ENCODE data around the gene BSN. TPM values are rescaled to one million over a fixed set of nuclear protein-coding genes. Genes with fewer than 3 reads are reported as not detected.

BSN gene
- total RNA-seq, 1 experiment from 2014 or later = 0.14 TPM

DNA sequence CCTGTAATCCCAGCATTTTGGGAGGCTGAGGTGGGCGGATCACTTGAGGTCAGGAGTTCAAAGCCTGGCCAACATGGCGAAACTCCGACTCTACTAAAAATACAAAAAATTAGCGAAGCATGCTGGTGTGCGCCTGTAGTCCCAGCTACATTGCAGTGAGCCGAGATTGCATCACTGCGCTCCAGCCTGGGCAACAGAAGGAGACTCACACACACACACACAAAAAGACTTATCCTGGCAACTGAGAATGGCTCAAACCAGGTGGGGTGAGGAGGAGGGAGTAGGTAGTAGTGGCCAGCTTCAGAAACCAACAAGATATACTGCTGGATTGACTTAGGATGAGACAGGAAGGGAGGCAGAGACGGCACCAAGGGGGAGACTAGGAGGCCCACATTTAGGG is 66.5 kb downstream of the BSN start:
- no peak overlapping the region for H3K27ac ChIP-seq
- H3K36me3 ChIP-seq = no peaks in the 10 kb centered on the region
- no peak overlapping the region for H3K4me3 ChIP-seq
- H3K27me3 ChIP-seq = no peaks in the 10 kb centered on the region
- no peak for DNase-seq
- H3K9me3 ChIP-seq (replicated peaks) = no peaks in the 10 kb centered on the region
- H3K4me1 ChIP-seq = no peaks in the 10 kb centered on the region

- H3K9me3 ChIP-seq (replicated peaks) = no peaks in the 10 kb centered on the region
- no peak for DNase-seq
- no peaks in the 10 kb centered on the region for H3K4me1 ChIP-seq
- H3K36me3 ChIP-seq = no peaks in the 10 kb centered on the region
- no peaks in the 10 kb centered on the region for H3K27me3 ChIP-seq
- no peak overlapping the region for H3K27ac ChIP-seq
- no peak overlapping the region for H3K4me3 ChIP-seq
Observed at GRCh38 chr3:49623071-49623470, 68.8 kb downstream of the BSN start.

GRCh38 chr3:49625071-49625470 is 70.8 kb downstream of the BSN start:
- H3K27ac ChIP-seq = no peak overlapping the region
- no peaks in the 10 kb centered on the region for H3K4me1 ChIP-seq
- no peaks in the 10 kb centered on the region for H3K9me3 ChIP-seq (replicated peaks)
- DNase-seq = no peak
- H3K36me3 ChIP-seq = no peaks in the 10 kb centered on the region
- H3K27me3 ChIP-seq = no peaks in the 10 kb centered on the region
- H3K4me3 ChIP-seq = no peak overlapping the region

- no peak for DNase-seq
Observed at GRCh38 chr3:49626101-49626581, 71.9 kb downstream of the BSN start.

DNA sequence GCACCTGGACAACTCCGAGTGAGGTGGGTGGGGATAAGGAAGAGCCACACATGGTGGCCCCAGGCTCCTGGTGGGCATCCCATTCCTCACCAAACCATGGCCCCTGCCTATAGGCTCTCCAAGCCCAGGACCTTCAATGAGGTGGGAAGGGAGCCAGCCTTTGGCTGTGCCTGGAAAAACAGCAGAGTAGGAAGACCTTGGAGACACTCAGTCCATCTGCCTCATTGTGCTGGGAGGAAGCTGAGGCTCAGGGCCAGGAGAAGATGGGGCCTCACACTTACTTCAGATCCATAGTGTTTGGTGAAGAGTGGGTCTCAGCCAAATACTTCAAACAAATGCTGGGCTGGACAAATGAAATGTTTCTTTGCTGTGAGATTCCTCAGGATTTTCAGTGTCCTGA is 72.5 kb downstream of the BSN start:
- no peaks in the 10 kb centered on the region for H3K27me3 ChIP-seq
- H3K4me3 ChIP-seq = no peak overlapping the region
- H3K4me1 ChIP-seq = no peaks in the 10 kb centered on the region
- no peak overlapping the region for H3K27ac ChIP-seq
- no peaks in the 10 kb centered on the region for H3K36me3 ChIP-seq
- DNase-seq = no peak
- no peaks in the 10 kb centered on the region for H3K9me3 ChIP-seq (replicated peaks)

More at GRCh38 chr3:49626101-49626581, 71.9 kb downstream of the BSN start:
- H3K27ac ChIP-seq = no peak overlapping the region
- H3K9me3 ChIP-seq (replicated peaks) = no peaks in the 10 kb centered on the region
- no peaks in the 10 kb centered on the region for H3K27me3 ChIP-seq
- H3K4me3 ChIP-seq = no peak overlapping the region
- H3K36me3 ChIP-seq = no peaks in the 10 kb centered on the region
- no peaks in the 10 kb centered on the region for H3K4me1 ChIP-seq

DNA sequence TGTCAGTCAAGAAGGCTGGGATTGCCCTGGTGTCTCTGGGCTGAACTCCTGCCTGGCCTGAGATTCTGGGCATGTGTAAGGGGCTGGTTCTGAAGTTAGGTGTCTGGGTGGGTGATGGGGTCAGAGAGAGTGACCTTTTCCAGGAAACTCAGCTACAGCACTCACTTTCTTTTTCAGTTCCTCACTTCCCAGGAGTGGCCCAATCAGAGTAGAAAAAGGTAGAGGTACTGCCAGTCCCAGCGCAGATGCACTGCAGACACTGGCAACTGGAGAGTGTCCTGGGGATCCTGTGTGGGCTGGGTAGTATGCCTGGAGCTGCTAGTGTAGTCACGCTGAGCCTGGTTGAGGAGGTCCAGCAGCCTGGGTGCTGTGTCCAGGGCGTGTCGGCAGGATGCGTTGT is 73.4 kb downstream of the BSN start:
- Histone ChIP-seq H3K36me3 (no peaks in the 10 kb centered on the region), H3K4me1 (no peaks in the 10 kb centered on the region), H3K9me3 (replicated peaks) (no peaks in the 10 kb centered on the region), H3K27me3 (no peaks in the 10 kb centered on the region), H3K27ac (no peak overlapping the region), H3K4me3 (no peak overlapping the region)
- DNase-seq = no peak

- no peaks in the 10 kb centered on the region for H3K4me1 ChIP-seq
- H3K9me3 ChIP-seq (replicated peaks) = no peaks in the 10 kb centered on the region
- no peak overlapping the region for H3K4me3 ChIP-seq
- no peak overlapping the region for H3K27ac ChIP-seq
- DNase-seq = no peak
- no peaks in the 10 kb centered on the region for H3K27me3 ChIP-seq
- no peaks in the 10 kb centered on the region for H3K36me3 ChIP-seq
Observed at GRCh38 chr3:49628249-49628648, 74.0 kb downstream of the BSN start.

DNA sequence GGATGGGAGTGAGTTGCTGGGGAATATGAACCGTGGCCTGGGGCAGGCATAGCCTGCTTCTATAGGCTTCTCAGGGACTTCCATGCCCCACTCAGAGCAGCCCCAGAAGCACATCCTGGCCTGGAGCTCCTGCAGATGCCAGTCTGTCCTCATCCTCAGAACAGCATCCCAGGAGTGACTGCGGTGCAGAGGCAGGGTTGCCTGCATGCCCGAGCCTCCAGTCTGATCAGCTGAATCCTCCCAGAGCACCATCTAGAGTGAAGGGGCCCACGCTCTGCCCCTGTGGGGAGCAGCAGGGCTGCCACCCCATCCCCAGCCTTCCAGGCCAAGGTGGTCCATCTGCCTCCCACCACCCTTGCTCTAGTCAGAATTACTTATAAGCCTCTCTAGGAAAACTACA is 75.2 kb downstream of the BSN start:
- Histone ChIP-seq H3K36me3 (no peaks in the 10 kb centered on the region), H3K27ac (no peak overlapping the region), H3K27me3 (no peaks in the 10 kb centered on the region), H3K4me1 (no peaks in the 10 kb centered on the region), H3K4me3 (no peak overlapping the region), H3K9me3 (replicated peaks) (no peaks in the 10 kb centered on the region)
- no peak for DNase-seq

DNA sequence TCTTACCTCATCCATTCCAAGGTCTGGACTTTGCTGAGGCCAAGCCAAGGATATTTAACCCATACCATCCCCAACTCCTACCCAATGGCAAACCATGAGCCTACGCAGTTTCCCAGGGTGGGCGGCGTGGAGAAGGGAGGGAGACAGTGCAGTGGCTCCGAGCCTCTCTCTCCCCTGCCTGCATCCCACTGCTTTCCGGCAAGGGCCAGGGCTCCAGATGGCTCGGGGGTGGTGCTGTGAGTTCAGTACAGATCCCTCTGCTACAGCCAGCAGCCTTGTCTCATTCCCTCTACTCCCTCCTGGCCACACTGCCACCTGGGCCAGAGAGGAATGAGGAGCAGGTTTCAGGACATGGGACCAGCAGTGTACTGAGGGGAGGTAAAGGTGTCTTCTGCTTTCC is 75.6 kb downstream of the BSN start:
- Histone ChIP-seq H3K27me3 (no peaks in the 10 kb centered on the region), H3K9me3 (replicated peaks) (no peaks in the 10 kb centered on the region), H3K36me3 (no peaks in the 10 kb centered on the region), H3K4me3 (no peak overlapping the region), H3K27ac (no peak overlapping the region), H3K4me1 (no peaks in the 10 kb centered on the region)
- DNase-seq = no peak

GRCh38 chr3:49630784-49631183 is 76.5 kb downstream of the BSN start:
- Histone ChIP-seq H3K4me1 (no peaks in the 10 kb centered on the region), H3K36me3 (no peaks in the 10 kb centered on the region), H3K4me3 (no peak overlapping the region), H3K27me3 (no peaks in the 10 kb centered on the region), H3K9me3 (replicated peaks) (no peaks in the 10 kb centered on the region), H3K27ac (no peak overlapping the region)
- DNase-seq = no peak

DNA sequence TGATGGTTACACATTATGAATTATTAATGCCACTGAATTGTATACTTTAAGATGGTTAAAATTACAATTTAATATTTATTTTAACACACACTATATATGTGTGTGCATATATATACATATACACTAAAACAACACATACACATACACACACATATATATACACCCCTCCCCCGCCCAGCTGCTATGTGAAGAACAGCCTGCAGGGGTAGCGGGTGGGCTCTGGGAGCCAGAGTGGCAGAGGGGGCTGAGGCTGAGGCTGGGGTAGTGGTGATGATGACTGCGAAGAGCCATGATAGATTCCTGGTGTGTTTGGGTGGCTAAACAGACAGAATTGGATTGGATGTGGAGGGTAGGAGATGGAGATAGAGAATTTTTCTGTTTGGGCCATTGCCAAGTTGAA is 80.5 kb downstream of the BSN start:
- DNase-seq = no peak
- Histone ChIP-seq H3K36me3 (no peaks in the 10 kb centered on the region), H3K27me3 (no peaks in the 10 kb centered on the region), H3K4me1 (no peaks in the 10 kb centered on the region), H3K9me3 (replicated peaks) (no peaks in the 10 kb centered on the region), H3K4me3 (no peak overlapping the region), H3K27ac (no peak overlapping the region)

DNA sequence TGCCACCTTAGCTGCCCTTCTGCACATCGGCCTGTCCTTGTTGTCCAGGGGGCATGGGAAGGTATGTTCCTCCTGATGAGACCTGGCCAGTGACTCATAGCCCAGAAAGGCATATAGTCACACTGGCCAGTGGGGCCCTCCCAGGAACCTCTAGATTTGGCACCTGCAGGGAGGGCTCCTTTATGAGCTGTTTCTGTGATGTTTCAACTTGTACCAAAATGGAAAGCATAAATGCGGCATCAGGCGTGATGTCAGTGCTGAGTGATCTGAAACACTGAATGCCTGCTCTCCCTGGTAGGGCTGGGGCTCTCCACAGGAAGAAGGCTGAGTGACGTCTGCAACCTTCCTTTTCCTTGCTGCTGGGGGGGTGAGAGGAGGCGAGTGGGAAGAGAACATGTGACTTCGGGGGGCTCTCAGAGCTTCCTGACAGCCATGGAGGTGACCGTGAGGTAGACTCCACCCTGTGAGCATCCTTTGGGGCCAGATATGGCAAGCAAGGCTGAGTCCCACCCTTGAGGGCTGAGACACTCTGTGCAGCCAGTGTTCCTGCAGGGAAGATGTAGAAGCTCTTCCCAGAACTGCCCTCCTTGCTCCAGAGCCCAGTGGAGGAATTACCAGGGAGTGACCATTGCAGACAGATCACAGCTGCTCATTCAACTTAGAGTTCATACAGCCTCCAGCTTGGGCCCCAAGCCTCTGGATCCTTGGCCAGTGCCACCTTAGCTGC is 82.8 kb downstream of the BSN start:
- no peak overlapping the region for H3K27ac ChIP-seq
- no peaks in the 10 kb centered on the region for H3K27me3 ChIP-seq
- H3K9me3 ChIP-seq (replicated peaks) = no peaks in the 10 kb centered on the region
- no peaks in the 10 kb centered on the region for H3K36me3 ChIP-seq
- no peak for DNase-seq
- H3K4me3 ChIP-seq = no peak overlapping the region
- H3K4me1 ChIP-seq = no peaks in the 10 kb centered on the region

- no peak for DNase-seq
- no peak overlapping the region for H3K27ac ChIP-seq
- H3K27me3 ChIP-seq = no peaks in the 10 kb centered on the region
- H3K4me1 ChIP-seq = no peaks in the 10 kb centered on the region
- H3K4me3 ChIP-seq = no peak overlapping the region
- H3K9me3 ChIP-seq (replicated peaks) = no peaks in the 10 kb centered on the region
- H3K36me3 ChIP-seq = no peaks in the 10 kb centered on the region
Observed at GRCh38 chr3:49638445-49638844, 84.2 kb downstream of the BSN start.

DNA sequence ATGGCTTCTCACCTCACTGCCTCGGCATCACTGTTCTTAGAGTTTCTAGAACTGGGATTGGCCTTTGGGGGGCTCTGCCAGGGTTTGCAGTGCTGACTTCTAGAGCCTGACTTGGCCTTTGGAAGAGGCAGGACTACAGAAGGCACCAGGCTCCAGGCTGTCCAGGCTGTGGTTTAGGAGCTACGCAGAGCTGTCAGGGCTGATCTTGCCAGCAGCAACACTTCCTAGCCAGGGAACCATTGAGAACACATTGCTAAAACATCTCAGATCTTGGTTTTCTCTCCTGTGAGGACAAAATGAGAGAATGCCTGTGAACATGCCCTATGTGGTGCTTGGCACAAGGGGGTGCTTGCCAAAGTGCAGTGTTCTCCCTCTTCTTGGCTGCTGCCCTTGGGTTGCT is 85.3 kb downstream of the BSN start:
- Histone ChIP-seq H3K27me3 (no peaks in the 10 kb centered on the region), H3K36me3 (no peaks in the 10 kb centered on the region), H3K27ac (no peak overlapping the region), H3K9me3 (replicated peaks) (no peaks in the 10 kb centered on the region), H3K4me3 (no peak overlapping the region), H3K4me1 (no peaks in the 10 kb centered on the region)
- DNase-seq = no peak

DNA sequence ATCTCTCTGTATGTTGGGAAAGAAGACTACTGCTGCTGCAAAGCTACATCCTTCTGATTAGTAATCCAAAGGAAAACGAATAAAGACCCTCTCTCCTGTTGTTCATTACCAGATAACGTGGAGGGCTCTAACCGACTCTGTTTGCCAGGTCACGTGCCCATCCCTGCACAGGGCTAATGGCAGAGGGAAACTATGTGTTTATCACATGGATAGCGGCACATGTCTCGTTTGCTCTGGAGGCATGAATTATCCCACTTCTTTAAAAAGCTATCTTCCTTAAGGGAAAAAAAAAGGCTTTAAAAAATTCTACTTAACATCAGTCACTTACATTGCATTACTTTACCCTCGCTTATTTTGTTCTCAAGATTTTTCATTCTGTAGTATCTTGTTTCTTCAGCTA is 87.0 kb downstream of the BSN start:
- no peaks in the 10 kb centered on the region for H3K27me3 ChIP-seq
- no peak overlapping the region for H3K4me3 ChIP-seq
- no peak overlapping the region for H3K27ac ChIP-seq
- H3K36me3 ChIP-seq = no peaks in the 10 kb centered on the region
- no peak for DNase-seq
- H3K9me3 ChIP-seq (replicated peaks) = no peaks in the 10 kb centered on the region
- H3K4me1 ChIP-seq = no peaks in the 10 kb centered on the region

All from SJCRH30 (cell line).